PC-3 (cell line): ENCODE results near the gene ADO. TPM values are rescaled to one million over a fixed set of nuclear protein-coding genes. Genes with fewer than 3 reads are reported as not detected.
A peak's percentile ranks its signal among the peaks of the same experiment; 100 is the strongest.

ENCODE experiments used
- ATAC-seq: fragments of 200-7000 bp; cut with Tn5 transposase; 2 replicates; pipeline ENCODE4 v1.9.1; 2020; ENCODE audit warnings: mild to moderate bottlenecking, moderate library complexity
- BruUV-seq: library from RNA; stranded (reverse); fragments of 400-500 nt; replicated peaks from 2 replicates; lab custom pipeline; 2021; lab: Mats Ljungman, UMichigan
- CTCF ChIA-PET: fragments of 300-600 bp; sonication (Branson Sonifier 250); formaldehyde crosslinking; loops from one replicate; lab custom pipeline; 2022; ENCODE audit warnings: antibody characterized with exemption; lab: Charles Lee
- POLR2A ChIA-PET: fragments of 300-600 bp; sonication (Branson Sonifier 250); formaldehyde crosslinking; loops from one replicate; lab custom pipeline; 2022; ENCODE audit warnings: antibody characterized with exemption; ENCODE audit not compliant: unreplicated experiment; lab: Charles Lee
- DNase-seq: peaks from one replicate; pipeline ENCODE4 v3.0.0-alpha.2; 2015
- H2AFZ ChIP-seq: fragments of 300-600 bp; sonication (generic); 2 replicates; pipeline ENCODE4 v1.6.0; 2016; ENCODE audit warnings: antibody characterized with exemption, low read length
- H3F3A ChIP-seq: fragments of 300-600 bp; sonication (generic); one replicate; pipeline ENCODE4 v1.6.0; 2017; ENCODE audit warnings: antibody characterized with exemption, low read length, control low read depth, mild to moderate bottlenecking; ENCODE audit not compliant: unreplicated experiment
- H3K27ac ChIP-seq: fragments of 300-600 bp; sonication (generic); 2 replicates; pipeline ENCODE4 v1.5.1; 2016; ENCODE audit warnings: mild to moderate bottlenecking, low read length
- H3K27me3 ChIP-seq: fragments of 300-600 bp; sonication (generic); 2 replicates; pipeline ENCODE4 v1.6.1; 2016; ENCODE audit warnings: low read length, mixed read lengths
- H3K36me3 ChIP-seq: fragments of 300-600 bp; sonication (generic); 2 replicates; pipeline ENCODE4 v1.6.1; 2016; ENCODE audit warnings: low read depth, mixed run types, low read length, mixed read lengths
- H3K4me1 ChIP-seq: fragments of 300-600 bp; sonication (generic); 2 replicates; pipeline ENCODE4 v1.5.1; 2016; ENCODE audit warnings: low read length; ENCODE audit not compliant: insufficient read depth
- H3K4me2 ChIP-seq: fragments of 300-600 bp; sonication (generic); 2 replicates; pipeline ENCODE4 v1.6.0; 2016; ENCODE audit warnings: low read length
- H3K4me3 ChIP-seq: fragments of 300-600 bp; sonication (generic); 2 replicates; pipeline ENCODE4 v1.5.1; 2016; ENCODE audit warnings: mild to moderate bottlenecking, low read length, mixed read lengths
- H3K79me2 ChIP-seq: fragments of 300-600 bp; sonication (generic); 2 replicates; pipeline ENCODE4 v1.6.1; 2017; ENCODE audit warnings: low read length, mixed read lengths
- H3K9ac ChIP-seq: fragments of 300-600 bp; sonication (generic); 2 replicates; pipeline ENCODE4 v1.6.0; 2016; ENCODE audit warnings: mild to moderate bottlenecking, low read length
- H3K9me2 ChIP-seq: fragments of 300-600 bp; sonication (generic); replicated peaks from 2 replicates; pipeline ENCODE4 v1.6.1; 2016; ENCODE audit warnings: mixed run types, low read length, mixed read lengths
- H3K9me3 ChIP-seq: fragments of 300-600 bp; sonication (generic); 2 replicates; pipeline ENCODE4 v1.6.1; 2016; ENCODE audit warnings: low read length, mixed read lengths
- H4K20me1 ChIP-seq: fragments of 300-600 bp; sonication (generic); 2 replicates; pipeline ENCODE4 v1.6.1; 2016; ENCODE audit warnings: low read length, mixed read lengths
- EZH2 ChIP-seq: fragments of 300-600 bp; sonication (generic); IDR thresholded peaks from one replicate; pipeline ENCODE4 v1.6.1; 2017; ENCODE audit warnings: antibody characterized with exemption, mild to moderate bottlenecking, low read length; ENCODE audit not compliant: unreplicated experiment
- EZH2phosphoT487 ChIP-seq: fragments of 300-600 bp; sonication (generic); IDR thresholded peaks from 2 replicates; pipeline ENCODE4 v1.6.1; 2018; ENCODE audit warnings: mild to moderate bottlenecking, antibody characterized with exemption, low read length, borderline replicate concordance
- intact Hi-C: fragments of 100-400 bp; cut with micrococcal nuclease; formaldehyde crosslinking; loops from 2 replicates; pipeline ENCODE4 v1.9.0; 2023
- total RNA-seq: library from RNA; depleted of rRNA; stranded (reverse); fragments of >200 nt; gene quantifications from 2 replicates; pipeline ENCODE4 v1.2.3, GENCODE V29; 2014
- TF ChIP-seq, protein P1 (sequence below): fragments of 300-600 bp; sonication (generic); conservative IDR thresholded peaks from 2 replicates; pipeline ENCODE4 v1.5.1; 2017; ENCODE audit warnings: antibody characterized with exemption, low read depth, mild to moderate bottlenecking, low read length

The ADO gene
- total RNA-seq, 1 experiment from 2014 or later = 107 TPM

DNA sequence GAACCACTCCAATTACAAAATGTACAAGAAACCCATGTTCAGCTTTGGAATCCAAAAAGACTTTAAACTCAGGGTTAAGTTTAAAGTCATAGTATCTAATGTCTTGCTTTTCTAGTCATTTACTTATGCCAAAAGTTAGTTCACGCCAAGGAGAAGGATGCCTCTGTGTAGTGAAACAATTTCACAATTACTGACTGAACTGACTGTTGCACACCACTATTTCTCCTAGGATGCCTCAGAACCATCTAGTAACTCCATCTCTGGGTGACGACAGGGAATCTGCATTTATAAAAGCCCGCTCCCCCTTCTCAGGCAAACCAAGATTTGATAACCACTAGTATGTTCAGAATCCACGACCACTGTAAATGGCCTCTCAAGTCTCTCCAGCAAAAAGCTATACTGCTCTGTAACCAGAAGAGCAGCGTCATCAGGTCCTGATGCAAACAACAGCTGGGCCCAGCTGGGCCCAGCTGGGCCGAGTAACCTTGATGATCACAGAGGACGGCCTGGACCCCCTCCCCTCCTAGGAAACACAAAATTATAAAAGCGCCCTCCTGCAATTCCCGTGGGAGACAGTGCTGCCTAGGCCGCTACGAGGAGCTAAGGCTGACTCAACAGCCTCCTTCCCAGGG, 680 bp upstream of the ADO start:
- ATAC-seq = no peak

DNA sequence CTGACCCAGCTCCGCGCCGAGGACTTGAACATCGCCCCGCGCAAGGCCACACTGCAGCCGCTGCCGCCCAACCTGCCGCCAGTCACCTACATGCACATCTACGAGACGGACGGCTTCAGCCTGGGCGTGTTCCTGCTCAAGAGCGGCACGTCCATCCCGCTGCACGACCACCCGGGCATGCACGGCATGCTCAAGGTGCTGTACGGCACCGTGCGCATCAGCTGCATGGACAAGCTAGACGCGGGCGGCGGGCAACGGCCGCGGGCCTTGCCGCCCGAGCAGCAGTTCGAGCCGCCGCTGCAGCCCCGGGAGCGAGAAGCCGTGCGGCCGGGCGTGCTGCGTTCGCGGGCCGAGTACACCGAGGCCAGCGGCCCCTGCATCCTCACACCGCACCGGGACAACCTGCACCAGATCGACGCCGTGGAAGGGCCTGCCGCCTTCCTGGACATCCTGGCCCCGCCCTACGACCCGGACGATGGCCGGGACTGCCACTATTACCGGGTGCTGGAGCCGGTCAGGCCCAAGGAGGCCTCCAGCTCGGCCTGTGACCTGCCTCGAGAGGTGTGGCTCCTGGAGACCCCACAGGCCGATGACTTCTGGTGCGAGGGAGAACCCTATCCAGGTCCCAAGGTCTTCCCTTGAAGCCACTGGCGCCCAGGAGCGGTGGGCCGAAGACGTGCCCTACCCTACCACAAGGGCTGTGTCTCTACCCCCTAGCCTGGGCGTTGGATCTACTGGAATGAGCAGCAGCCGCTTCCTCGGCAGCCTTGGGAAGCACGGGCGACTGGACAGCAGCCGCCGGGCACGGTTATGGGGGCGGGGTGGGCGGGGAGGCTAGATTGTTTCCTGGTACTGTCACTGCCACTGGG, 945 bp downstream of the ADO start:
- no peak for TF ChIP-seq EZH2
- TF ChIP-seq, protein P1, sequence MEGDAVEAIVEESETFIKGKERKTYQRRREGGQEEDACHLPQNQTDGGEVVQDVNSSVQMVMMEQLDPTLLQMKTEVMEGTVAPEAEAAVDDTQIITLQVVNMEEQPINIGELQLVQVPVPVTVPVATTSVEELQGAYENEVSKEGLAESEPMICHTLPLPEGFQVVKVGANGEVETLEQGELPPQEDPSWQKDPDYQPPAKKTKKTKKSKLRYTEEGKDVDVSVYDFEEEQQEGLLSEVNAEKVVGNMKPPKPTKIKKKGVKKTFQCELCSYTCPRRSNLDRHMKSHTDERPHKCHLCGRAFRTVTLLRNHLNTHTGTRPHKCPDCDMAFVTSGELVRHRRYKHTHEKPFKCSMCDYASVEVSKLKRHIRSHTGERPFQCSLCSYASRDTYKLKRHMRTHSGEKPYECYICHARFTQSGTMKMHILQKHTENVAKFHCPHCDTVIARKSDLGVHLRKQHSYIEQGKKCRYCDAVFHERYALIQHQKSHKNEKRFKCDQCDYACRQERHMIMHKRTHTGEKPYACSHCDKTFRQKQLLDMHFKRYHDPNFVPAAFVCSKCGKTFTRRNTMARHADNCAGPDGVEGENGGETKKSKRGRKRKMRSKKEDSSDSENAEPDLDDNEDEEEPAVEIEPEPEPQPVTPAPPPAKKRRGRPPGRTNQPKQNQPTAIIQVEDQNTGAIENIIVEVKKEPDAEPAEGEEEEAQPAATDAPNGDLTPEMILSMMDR = no peak
- no peak for TF ChIP-seq EZH2phosphoT487
- peak overlapping the region; percentile 77 for H3K9ac ChIP-seq
- DNase-seq (peak; percentile 84), ATAC-seq (peak; percentile 39)
- peaks cover 59% of the 10 kb centered on the region for H3K79me2 ChIP-seq
- intact Hi-C loops = loop anchor here (1.0 kb wide), 3 partner anchors 11 to 368 kb away; partner anchors contain the start of gene EGR2
- H3K36me3 ChIP-seq = peaks cover 27% of the 10 kb centered on the region
- BruUV-seq = no TSS peak
- ChIA-PET POLR2A (interaction anchor here (0.6 to 1.0 kb wide), 2 partner anchors 12 to 186 kb away, joined by 7 to 10 read pairs; no protein-coding TSS in a partner anchor), CTCF (interaction anchor here (0.8 to 2.1 kb wide), 5 partner anchors 11 to 367 kb away, joined by 3 to 17 read pairs (median 6); partner anchors contain the start of gene EGR2)
- H3F3A ChIP-seq = no peaks in the 10 kb centered on the region
- H4K20me1 ChIP-seq = peaks cover 41% of the 10 kb centered on the region
- H3K27me3 ChIP-seq = no peaks in the 10 kb centered on the region
- peak overlapping the region; percentile 79 for H3K4me3 ChIP-seq
- peak overlapping the region; percentile 91 for H3K4me2 ChIP-seq
- no peaks in the 10 kb centered on the region for H3K9me3 ChIP-seq
- no peaks in the 10 kb centered on the region for H3K9me2 ChIP-seq
- H3K27ac ChIP-seq = peak overlapping the region; percentile 60
- H2AFZ ChIP-seq = peak overlapping the region; percentile 76
- peaks cover 37% of the 10 kb centered on the region for H3K4me1 ChIP-seq

More for the DNA sequence above, 680 bp upstream of the ADO start:
- POLR2A ChIA-PET = interaction anchor here (0.5 to 0.6 kb wide), 4 partner anchors 9 to 189 kb away, joined by 3 to 6 read pairs (median 3); no protein-coding TSS in a partner anchor
- intact Hi-C loops = loop anchor here (1.0 kb wide), 1 partner anchor 71 kb away; no protein-coding TSS in a partner anchor
- H3F3A ChIP-seq = no peaks in the 10 kb centered on the region
- peak overlapping the region; percentile 76 for H2AFZ ChIP-seq
- peak overlapping the region; percentile 60 for H3K27ac ChIP-seq
- H3K4me1 ChIP-seq = peaks cover 36% of the 10 kb centered on the region
- peak overlapping the region; percentile 79 for H3K4me3 ChIP-seq
- no peaks in the 10 kb centered on the region for H3K9me3 ChIP-seq
- peak overlapping the region; percentile 77 for H3K9ac ChIP-seq
- peaks cover 43% of the 10 kb centered on the region for H3K79me2 ChIP-seq
- H3K9me2 ChIP-seq = no peaks in the 10 kb centered on the region
- no peaks in the 10 kb centered on the region for H3K27me3 ChIP-seq
- peak overlapping the region; percentile 91 for H3K4me2 ChIP-seq
- CTCF ChIA-PET = no interaction called here
- TF ChIP-seq, protein P1 = peak; percentile 23; the same call in 1 of the 2 replicates
- TF ChIP-seq EZH2phosphoT487 (no peak), EZH2 (no peak)
- peaks cover 26% of the 10 kb centered on the region for H3K36me3 ChIP-seq
- BruUV-seq = TSS peak; percentile 85
- DNase-seq = no peak
- H4K20me1 ChIP-seq = peaks cover 33% of the 10 kb centered on the region
